Left forelimb (tissue), 1 donor: ENCODE data around the gene EPS8L1.

Experiments
- DNase-seq: peaks from one replicate; pipeline ENCODE4 v3.0.0-alpha.2; 2018; ENCODE audit warnings: low spot score

EPS8L1 gene

GRCh38 chr19:55115446-55116065 is 39.9 kb downstream of the EPS8L1 start:
- no peak for DNase-seq

- no peak for DNase-seq
These were observed 40.7 kb downstream of the EPS8L1 start for GRCh38 chr19:55116232-55116858.

GRCh38 chr19:55116859-55117662 is 41.4 kb downstream of the EPS8L1 start, which contains the start of gene PPP1R12C:
Gene PPP1R12C (minus strand): TSS chr19:55117637. CDS start chr19:55117543, 94 bp downstream.
- DNase-seq: no peak

GRCh38 chr19:55117663-55118391 is 42.2 kb downstream of the EPS8L1 start:
- DNase-seq: peak; percentile 98

- no peak for DNase-seq
These were observed 42.8 kb downstream of the EPS8L1 start for GRCh38 chr19:55118401-55118991.

GRCh38 chr19:55119053-55119452 is 43.4 kb downstream of the EPS8L1 start:
- no peak for DNase-seq

GRCh38 chr19:55131421-55131820 is 55.8 kb downstream of the EPS8L1 start:
- DNase-seq: no peak

GRCh38 chr19:55132453-55133129 is 56.9 kb downstream of the EPS8L1 start:
- DNase-seq: no peak

- no peak for DNase-seq
These were observed 58.2 kb downstream of the EPS8L1 start for GRCh38 chr19:55133639-55134444.

- DNase-seq: no peak
These were observed 59.1 kb downstream of the EPS8L1 start for GRCh38 chr19:55134736-55135135.

- DNase-seq: no peak
These were observed 60.9 kb downstream of the EPS8L1 start for GRCh38 chr19:55136399-55137102.
